DMS153 (cell line): ENCODE results near the gene PGLYRP4.
"Not testable (repeated sequence)": the region's sequence is repeated elsewhere in the genome, so short reads cannot be mapped to it uniquely, and the experiment has no call there.

Experiments
- DNase-seq: peaks from one replicate; lab custom pipeline; 2025; lab: John Stamatoyannopoulos, UW

Gene PGLYRP4

GRCh38 chr1:153336650-153337049 lies 12.0 kb downstream of the PGLYRP4 start:
- no peak for DNase-seq

DNA sequence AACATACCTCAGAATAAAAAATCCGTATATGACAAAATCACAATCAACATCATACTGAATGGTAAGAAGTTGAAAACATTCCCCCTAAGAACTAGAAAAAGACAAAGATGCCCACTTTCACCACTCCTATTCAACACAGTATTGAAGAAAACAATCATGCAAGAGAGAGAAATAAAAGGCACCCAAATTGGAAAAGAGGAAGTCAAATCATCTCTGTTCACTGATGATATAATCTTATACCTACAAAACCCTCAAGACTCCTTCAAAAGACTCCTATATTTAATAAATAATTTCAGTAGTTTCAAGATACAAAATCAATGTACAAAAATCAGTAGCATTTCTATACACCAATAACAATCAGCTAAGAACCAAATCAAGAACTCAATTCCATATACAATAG lies 14.7 kb downstream of the PGLYRP4 start:
- no peak for DNase-seq

DNA sequence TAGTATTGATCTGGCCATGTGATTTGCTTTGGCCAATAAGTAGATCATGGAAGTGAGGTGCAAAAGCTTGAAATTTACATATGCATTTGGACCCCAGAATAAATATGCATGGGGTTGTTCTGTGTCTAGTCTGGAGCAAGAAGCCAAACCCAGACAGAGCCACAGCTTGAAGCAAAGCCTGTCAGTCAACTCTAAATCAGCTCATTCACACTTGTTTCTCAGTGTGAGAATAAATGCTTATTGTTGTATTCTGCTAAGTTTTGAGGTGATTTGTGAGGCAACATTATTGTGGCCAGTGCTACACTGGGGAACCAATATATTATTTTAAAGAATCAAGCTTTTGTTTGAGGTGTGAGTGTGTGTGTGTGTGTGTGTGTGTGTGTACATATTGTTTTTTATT lies 23.7 kb downstream of the PGLYRP4 start:
- DNase-seq: no peak

- DNase-seq: no peak
These were observed 26.1 kb downstream of the PGLYRP4 start for GRCh38 chr1:153322568-153322967.

DNA sequence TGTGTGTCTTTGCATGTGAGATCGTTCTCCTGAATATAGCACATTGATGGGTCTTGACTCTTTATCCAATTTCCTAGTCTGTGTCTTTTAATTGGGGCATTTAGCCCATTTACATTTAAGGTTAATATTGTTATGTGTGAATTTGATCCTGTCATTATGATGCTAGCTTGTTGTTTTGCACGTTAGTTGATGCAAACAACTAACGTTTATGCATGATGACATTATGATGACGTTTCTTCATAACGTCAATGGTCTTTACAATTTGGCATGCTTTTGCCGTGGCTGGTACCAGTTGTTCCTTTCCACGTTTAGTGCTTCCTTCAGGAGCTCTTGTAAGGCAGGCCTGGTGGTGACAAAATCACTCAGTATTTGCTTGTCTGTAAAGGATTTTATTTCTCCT lies 30.5 kb downstream of the PGLYRP4 start:
- DNase-seq: not testable (repeated sequence)

DNA sequence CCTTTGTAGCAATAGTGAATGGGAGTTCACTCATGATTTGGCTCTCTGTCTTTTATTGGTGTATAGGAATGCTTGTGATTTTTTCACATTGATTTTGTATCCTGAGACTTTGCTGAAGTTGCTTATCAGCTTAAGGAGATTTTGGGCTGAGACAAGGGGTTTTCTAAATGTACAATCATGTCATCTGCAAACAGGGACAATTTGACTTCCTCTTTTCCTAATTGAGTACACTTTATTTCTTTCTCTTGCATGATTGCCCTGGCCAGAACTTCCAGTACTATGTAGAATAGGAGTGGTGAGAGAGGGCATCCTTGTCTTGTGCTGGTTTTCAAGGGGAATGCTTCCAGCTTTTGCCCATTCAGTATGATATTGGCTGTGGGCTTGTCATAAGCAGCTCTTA lies 32.6 kb downstream of the PGLYRP4 start:
- DNase-seq: not testable (repeated sequence)

DNA sequence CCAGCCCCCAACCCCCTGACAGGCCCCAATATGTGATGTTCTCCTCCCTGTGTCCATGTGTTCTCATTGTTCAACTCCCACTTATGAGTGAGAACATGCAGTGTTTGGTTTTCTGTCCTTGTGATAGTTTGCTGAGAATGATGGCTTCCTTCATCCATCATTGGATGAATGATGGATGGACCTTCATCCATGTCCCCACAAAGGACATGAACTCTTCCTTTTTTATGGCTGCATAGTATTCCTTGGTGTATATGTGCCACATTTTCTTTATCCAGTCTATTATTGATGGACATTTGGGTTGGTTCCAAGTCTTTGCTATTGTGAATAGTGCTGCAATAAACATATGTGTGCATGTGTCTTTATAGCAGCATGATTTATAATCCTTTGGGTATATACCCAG lies 34.3 kb downstream of the PGLYRP4 start:
- not testable (repeated sequence) for DNase-seq

DNA sequence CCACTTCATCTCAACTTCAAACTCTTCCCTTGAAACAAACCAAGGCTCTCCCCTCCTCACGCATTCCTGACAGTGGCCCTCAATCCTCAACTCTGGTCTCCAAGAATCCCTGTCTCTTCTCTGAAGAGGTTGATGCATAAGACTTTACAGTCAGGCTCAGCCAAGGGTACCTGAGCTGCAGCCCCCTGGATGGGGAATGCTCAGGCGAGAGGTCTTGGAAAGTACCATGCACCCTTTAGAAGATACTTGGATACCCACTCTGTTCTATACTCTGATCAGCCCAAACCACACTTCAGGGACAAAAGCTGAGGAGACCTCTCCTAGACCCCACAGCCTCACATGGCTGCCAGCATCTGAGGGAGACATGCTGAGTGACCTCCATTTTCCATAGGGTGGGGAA lies 35.4 kb downstream of the PGLYRP4 start:
- no peak for DNase-seq

DNA sequence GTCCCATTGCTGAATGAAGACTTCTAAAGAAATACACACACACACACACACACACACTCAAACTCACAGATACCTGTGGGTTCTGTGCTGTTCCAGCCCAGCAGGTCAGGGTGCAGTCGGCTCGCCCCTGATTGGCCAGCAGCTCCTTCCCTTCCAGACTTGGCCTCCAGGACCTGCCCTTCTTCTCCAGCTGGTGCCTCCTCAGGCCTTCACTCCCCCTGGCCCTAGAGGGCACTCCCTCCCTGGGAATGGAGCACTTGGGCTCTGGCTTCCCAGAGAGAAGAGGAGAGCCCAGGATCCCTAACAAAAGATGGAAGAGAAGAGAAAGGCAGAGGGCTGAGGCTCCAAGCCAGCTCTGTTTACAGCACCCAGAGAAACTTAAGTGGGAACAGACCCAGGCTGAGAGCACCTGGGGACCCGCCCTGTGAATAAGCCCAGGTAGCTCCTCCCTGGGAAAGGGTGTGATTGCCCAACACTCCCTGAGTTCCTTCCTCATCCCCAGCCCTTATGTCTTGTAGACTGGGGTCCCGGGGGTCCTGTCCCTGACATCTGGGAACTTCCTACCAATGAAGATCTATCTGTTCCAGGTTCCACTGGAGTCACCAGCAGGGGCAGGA lies 36.0 kb downstream of the PGLYRP4 start, which contains the start of gene PGLYRP3:
Gene PGLYRP3 (minus strand): TSS at position 383 of the 617 bp plus-strand sequence. CDS start 2,287 bp downstream, outside the sequence.
- DNase-seq: no peak

GRCh38 chr1:153310526-153310925 lies 38.1 kb downstream of the PGLYRP4 start:
- no peak for DNase-seq

GRCh38 chr1:153309441-153309840 lies 39.2 kb downstream of the PGLYRP4 start:
- DNase-seq: no peak

- DNase-seq: no peak
These were observed 40.1 kb downstream of the PGLYRP4 start for GRCh38 chr1:153308540-153308939.

DNA sequence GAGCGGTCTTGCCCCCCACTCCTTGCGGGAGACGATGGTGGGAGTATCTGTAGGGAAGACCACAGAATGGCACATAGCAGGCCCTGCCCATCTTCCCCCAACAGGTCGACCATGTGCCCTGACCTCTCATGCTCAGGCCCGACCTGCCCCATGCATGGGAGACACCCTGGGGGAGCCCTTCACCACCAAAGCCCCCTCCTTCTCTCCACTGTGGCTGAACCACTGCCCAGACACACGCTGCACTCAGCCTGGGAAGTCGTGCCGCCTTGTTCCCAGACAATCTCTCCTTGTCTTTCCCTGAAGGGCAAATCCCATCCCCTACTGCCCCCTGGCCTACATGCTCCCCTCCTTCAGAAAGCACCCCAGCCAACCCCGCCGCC lies 41.4 kb downstream of the PGLYRP4 start:
- DNase-seq: no peak

GRCh38 chr1:153306303-153307220 lies 42.1 kb downstream of the PGLYRP4 start:
- no peak for DNase-seq

DNA sequence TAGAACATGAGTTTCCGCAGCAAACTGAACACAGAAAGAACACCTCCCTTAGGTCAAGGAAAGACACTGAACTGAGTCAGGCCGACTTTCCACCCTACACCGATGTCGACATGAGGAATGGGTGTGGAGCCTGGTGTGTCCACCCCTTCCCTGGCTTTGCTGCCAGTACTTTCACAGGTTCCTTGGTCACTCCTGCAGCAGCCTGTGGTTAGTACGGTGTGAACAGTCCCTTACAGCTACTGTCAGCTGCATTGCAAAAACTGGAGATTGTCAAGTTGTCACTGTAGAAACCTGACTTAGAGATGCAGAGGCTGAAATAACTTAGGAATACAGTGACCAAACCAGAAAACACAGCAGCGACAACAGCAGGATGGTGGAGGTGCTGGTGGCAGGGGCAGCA lies 43.0 kb downstream of the PGLYRP4 start:
- DNase-seq: no peak

DNA sequence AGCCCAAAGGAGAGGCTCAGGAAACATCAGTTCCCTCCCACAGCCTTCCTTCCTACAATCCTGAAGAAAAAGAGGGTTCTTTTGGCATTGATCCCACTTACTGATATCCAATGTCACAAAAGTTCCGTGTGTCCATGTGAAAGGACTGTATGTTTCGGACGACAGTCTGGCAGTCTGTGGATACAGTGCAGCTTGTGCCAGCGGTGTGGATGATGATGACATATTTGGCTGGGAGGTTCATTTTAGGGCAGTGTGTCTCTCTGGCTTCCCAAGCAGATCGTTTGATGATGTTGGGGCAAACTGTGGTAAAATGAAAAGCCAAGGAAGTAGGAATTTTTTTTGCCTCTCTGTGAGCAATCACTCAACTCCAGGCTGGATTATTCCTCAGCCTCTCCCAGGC lies 46.3 kb downstream of the PGLYRP4 start:
- DNase-seq: no peak

GRCh38 chr1:153293851-153294250 lies 54.8 kb downstream of the PGLYRP4 start:
- DNase-seq: no peak

GRCh38 chr1:153293480-153293775 lies 55.2 kb downstream of the PGLYRP4 start:
- DNase-seq: no peak

DNA sequence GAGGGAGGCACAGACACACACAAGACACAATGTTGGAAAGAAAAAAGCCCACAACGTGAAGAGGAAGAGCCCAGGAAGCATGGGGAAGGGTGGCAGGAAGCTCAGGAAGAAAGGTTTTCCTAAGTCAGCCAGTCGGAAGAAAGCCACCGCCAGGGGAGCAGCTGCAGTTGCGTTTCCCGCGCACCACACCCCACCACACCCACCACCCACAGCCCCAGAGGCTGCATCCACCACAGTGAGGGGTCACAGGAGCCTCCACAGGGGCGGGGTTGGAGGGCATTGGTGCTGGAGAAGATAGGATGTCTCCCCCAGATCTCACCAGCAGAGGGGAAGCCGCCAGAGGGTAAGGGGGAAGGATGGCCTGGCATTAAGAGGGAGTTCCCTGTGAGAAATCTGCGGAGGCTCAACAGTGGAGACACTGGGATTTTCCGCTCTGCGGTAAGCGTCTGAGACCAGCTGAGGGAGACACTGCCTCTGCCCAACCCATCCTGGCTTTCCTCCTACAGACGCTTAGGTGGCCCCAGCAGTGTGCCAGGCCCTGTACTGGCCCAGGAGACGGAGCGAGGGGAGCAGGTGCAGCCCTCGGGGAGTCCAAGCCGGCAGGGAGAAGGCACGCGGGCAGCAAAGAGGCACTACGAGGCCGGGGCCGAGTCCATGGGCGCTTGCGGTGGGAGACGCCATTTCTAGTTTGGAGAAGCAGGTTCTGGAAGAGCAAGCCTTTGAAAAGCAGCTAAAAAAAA lies 55.7 kb downstream of the PGLYRP4 start:
- DNase-seq: no peak

GRCh38 chr1:153292185-153292584 lies 56.5 kb downstream of the PGLYRP4 start:
- no peak for DNase-seq

DNA sequence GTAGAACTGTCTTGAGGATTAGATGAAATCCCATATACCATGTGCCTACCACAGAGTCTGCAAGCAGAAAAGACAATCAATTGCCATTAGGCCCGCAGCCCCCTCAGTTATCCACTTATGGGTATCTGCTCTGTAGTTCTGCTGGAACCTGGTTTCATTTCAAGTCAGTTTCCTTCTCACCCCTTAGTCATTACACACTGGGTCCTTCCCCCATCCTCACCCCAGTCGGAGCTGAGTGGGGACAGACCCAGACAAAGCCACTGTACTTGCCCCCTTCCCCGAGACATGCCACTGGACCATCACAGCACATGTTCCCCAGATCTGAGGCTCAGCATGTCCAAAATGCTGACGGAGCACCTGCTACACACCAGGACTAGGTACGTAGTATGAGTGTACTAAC lies 57.1 kb downstream of the PGLYRP4 start:
- no peak for DNase-seq

DNA sequence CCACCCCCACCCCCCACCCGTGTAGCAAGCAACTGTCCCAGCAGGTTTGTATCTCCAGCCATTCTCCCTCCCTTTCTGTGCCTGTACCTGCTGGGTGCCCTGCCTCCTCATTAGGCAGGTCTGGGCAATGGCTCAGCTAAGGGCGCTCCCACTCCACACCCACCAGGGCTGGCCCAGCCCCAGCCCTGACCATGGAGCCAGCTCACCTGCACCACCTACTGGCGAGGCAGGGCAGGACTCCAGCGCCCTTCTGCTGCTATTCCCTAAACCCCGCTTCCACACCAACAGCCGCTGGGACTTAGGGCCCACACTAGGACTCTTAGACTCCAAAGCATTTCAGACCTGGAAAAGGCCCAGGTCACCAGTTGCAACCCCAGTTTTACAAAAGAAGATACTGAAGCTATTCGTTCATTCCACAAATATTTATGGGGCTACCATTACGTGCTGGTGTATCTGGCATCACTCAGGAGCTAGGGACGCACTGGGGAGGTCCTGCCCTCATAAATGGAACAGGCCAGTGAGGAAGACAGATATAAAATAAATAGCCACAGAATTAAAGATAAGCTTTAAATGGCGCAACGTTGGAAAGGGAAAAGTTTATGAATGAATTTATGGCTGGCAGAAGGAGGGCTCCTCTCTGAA lies 59.9 kb downstream of the PGLYRP4 start:
- no peak for DNase-seq
